ENCODE results near the gene EXOC2.
"Not testable (repeated sequence)": the region's sequence is repeated elsewhere in the genome, so short reads cannot be mapped to it uniquely, and the experiment has no call there.

EXOC2 gene

GRCh38 chr6:710601-711571 is 17.9 kb upstream of the EXOC2 start:
- FAIRE-seq: no peak

- FAIRE-seq: no peak
Measured at GRCh38 chr6:709471-710056, 16.6 kb upstream of the EXOC2 start.

GRCh38 chr6:708237-708598 is 15.3 kb upstream of the EXOC2 start:
- FAIRE-seq: no peak

- no peak for FAIRE-seq
Measured at GRCh38 chr6:707576-708236, 14.8 kb upstream of the EXOC2 start.

GRCh38 chr6:706819-707381 is 14.0 kb upstream of the EXOC2 start:
- FAIRE-seq: no peak

GRCh38 chr6:706146-706545 is 13.2 kb upstream of the EXOC2 start:
- FAIRE-seq: no peak

GRCh38 chr6:705047-705446 is 12.1 kb upstream of the EXOC2 start:
- FAIRE-seq: no peak

GRCh38 chr6:704046-704445 is 11.1 kb upstream of the EXOC2 start:
- no peak for FAIRE-seq

GRCh38 chr6:703552-703951 is 10.6 kb upstream of the EXOC2 start:
- no peak for FAIRE-seq

GRCh38 chr6:701700-702479 is 9.0 kb upstream of the EXOC2 start:
- FAIRE-seq: no peak

GRCh38 chr6:701215-701614 is 8.3 kb upstream of the EXOC2 start:
- FAIRE-seq: no peak

- FAIRE-seq: no peak
Measured at GRCh38 chr6:700490-700889, 7.6 kb upstream of the EXOC2 start.

GRCh38 chr6:699319-699718 is 6.4 kb upstream of the EXOC2 start:
- no peak for FAIRE-seq

GRCh38 chr6:694431-695126 is 1.6 kb upstream of the EXOC2 start:
- not testable (repeated sequence) for FAIRE-seq

- no peak for FAIRE-seq
Measured at GRCh38 chr6:693723-694009, 727 bp upstream of the EXOC2 start.

- FAIRE-seq: no peak
Measured at GRCh38 chr6:692356-692851, 535 bp downstream of the EXOC2 start.

GRCh38 chr6:689223-689622 is 3.7 kb downstream of the EXOC2 start:
- no peak for FAIRE-seq

GRCh38 chr6:686497-686896 is 6.4 kb downstream of the EXOC2 start:
- no peak for FAIRE-seq

GRCh38 chr6:684831-685636 is 7.9 kb downstream of the EXOC2 start:
- no peak for FAIRE-seq

- FAIRE-seq: no peak
Measured at GRCh38 chr6:683742-684440, 9.0 kb downstream of the EXOC2 start.
